H1 (cell line): ENCODE data around the gene MTCL3.

ENCODE experiments used
- CTCF ChIA-PET: fragments of 300-600 bp; sonication (Branson Sonifier 250); formaldehyde crosslinking; loops from one replicate; lab custom pipeline; 2021; ENCODE audit not compliant: partially characterized antibody; lab: Charles Lee
- POLR2A ChIA-PET: fragments of 300-600 bp; sonication (Branson Sonifier 250); formaldehyde crosslinking; loops from one replicate; lab custom pipeline; 2021; ENCODE audit warnings: inconsistent platforms; ENCODE audit not compliant: partially characterized antibody; lab: Charles Lee
- DNase-seq, 2 experiments: peaks; one replicate each; pipeline versions ENCODE4 v3.0.0 to v3.0.0-alpha.2; 2010 to 2022; ENCODE audit warnings: low spot score in 2 of 2, low read depth in 1 of 2, mixed read lengths in 1 of 2
- FAIRE-seq: peaks from 2 replicates; lab custom pipeline; 2011; peaks lifted over from hg19 to GRCh38; lab: Jason Lieb, UNC
- H2AFZ ChIP-seq: 2 replicates; pipeline ENCODE4 v1.8.1; 2012; ENCODE audit warnings: low read length, inconsistent platforms
- H2AK5ac ChIP-seq: 2 replicates; pipeline ENCODE4 v1.6.1; 2013; ENCODE audit warnings: low read depth, low read length
- H2BK120ac ChIP-seq: replicated peaks from 2 replicates; pipeline ENCODE3; 2013; ENCODE audit warnings: low read depth, low read length, inconsistent platforms
- H2BK12ac ChIP-seq: 2 replicates; pipeline ENCODE4 v1.6.1; 2013; ENCODE audit warnings: low read depth, low read length
- H2BK15ac ChIP-seq: 2 replicates; pipeline ENCODE4 v1.6.1; 2013; ENCODE audit warnings: low read length
- H2BK20ac ChIP-seq: 2 replicates; pipeline ENCODE4 v1.6.1; 2013; ENCODE audit warnings: low read length
- H2BK5ac ChIP-seq: 2 replicates; pipeline ENCODE4 v1.6.1; 2013; ENCODE audit warnings: low read depth, low read length
- H3K14ac ChIP-seq: 2 replicates; pipeline ENCODE4 v1.6.1; 2013; ENCODE audit warnings: inconsistent platforms; ENCODE audit not compliant: insufficient read length
- H3K18ac ChIP-seq: 2 replicates; pipeline ENCODE4 v1.6.1; 2013; ENCODE audit warnings: low read length; ENCODE audit errors: extremely low read depth
- H3K23ac ChIP-seq: 2 replicates; pipeline ENCODE4 v1.6.1; 2013; ENCODE audit warnings: inconsistent platforms; ENCODE audit not compliant: insufficient read length
- H3K23me2 ChIP-seq: 2 replicates; pipeline ENCODE4 v1.6.1; 2013; ENCODE audit warnings: low read depth, low read length
- H3K27ac ChIP-seq: 2 replicates; pipeline ENCODE4 v1.6.1; 2011; ENCODE audit warnings: low read depth, low read length, inconsistent platforms
- H3K27me3 ChIP-seq, 4 experiments: replicated peaks in 1 of 4; 1 replicate in 1 of 4; 2 replicates in 3 of 4; pipeline versions ENCODE4 v1.6.1 to v1.8.1; 2011 to 2013; ENCODE audit warnings: low read length in 3 of 4, mild to moderate bottlenecking in 3 of 4, inconsistent platforms in 2 of 4, mixed read lengths in 2 of 4, moderate library complexity in 1 of 4; ENCODE audit not compliant: control insufficient read depth in 3 of 4, insufficient read depth in 3 of 4; ENCODE audit errors: extremely low read depth in 1 of 4
- H3K36me3 ChIP-seq, 4 experiments: 2 replicates each; pipeline versions ENCODE4 v1.6.1 to v1.8.1; 2011 to 2013; ENCODE audit warnings: mild to moderate bottlenecking in 4 of 4, low read length in 3 of 4, moderate library complexity in 2 of 4, control low read depth in 1 of 4, inconsistent platforms in 1 of 4; ENCODE audit not compliant: insufficient read depth in 4 of 4, control insufficient read depth in 2 of 4
- H3K4ac ChIP-seq: replicated peaks from 2 replicates; pipeline ENCODE3; 2013; ENCODE audit warnings: low read length, low read depth, mixed read lengths, inconsistent platforms; ENCODE audit not compliant: insufficient read length
- H3K4me1 ChIP-seq, 4 experiments: replicated peaks in 1 of 4; 1 replicate in 1 of 4; 2 replicates in 3 of 4; pipeline versions ENCODE4 v1.6.1 to v1.8.1; 2011 to 2013; ENCODE audit warnings: low read length in 3 of 4, inconsistent platforms in 2 of 4, mixed read lengths in 1 of 4; ENCODE audit not compliant: insufficient read depth in 4 of 4, control insufficient read depth in 3 of 4
- H3K4me2 ChIP-seq, 2 experiments: 2 replicates each; pipeline versions ENCODE4 v1.6.1 to v1.8.1; 2011 to 2013; ENCODE audit warnings: low read depth in 2 of 2, low read length in 2 of 2, control low read depth in 1 of 2, inconsistent platforms in 1 of 2, mild to moderate bottlenecking in 1 of 2; ENCODE audit not compliant: insufficient read depth in 1 of 2
- H3K4me3 ChIP-seq, 4 experiments: fragments of 200-600, 300-600 bp in 1 of 4; sonication (generic), shearing (Covaris generic), sonication (Bioruptor Twin) in 1 of 4; 2 replicates each; pipeline versions ENCODE4 v1.5.1 to v1.8.1; 2011 to 2016; ENCODE audit warnings: low read length in 4 of 4, low read depth in 3 of 4, control low read depth in 2 of 4, inconsistent platforms in 2 of 4, mild to moderate bottlenecking in 2 of 4, mixed read lengths in 1 of 4, moderate library complexity in 1 of 4; ENCODE audit not compliant: insufficient read depth in 2 of 4; ENCODE audit errors: extremely low read depth in 1 of 4
- H3K56ac ChIP-seq: replicated peaks from 2 replicates; pipeline ENCODE3; 2013; ENCODE audit warnings: low read depth, mild to moderate bottlenecking, mixed read lengths, low read length, inconsistent platforms; ENCODE audit not compliant: insufficient read length
- H3K79me1 ChIP-seq: 2 replicates; pipeline ENCODE4 v1.6.1; 2013; ENCODE audit warnings: low read depth, low read length, control low read depth
- H3K79me2 ChIP-seq, 2 experiments: 2 replicates each; pipeline versions ENCODE4 v1.6.1 to v1.8.1; 2012 to 2013; ENCODE audit warnings: low read length in 2 of 2, mild to moderate bottlenecking in 2 of 2, inconsistent platforms in 1 of 2; ENCODE audit not compliant: insufficient read depth in 2 of 2, control insufficient read depth in 1 of 2
- H3K9ac ChIP-seq, 4 experiments: replicated peaks in 1 of 4; 1 replicate in 1 of 4; 2 replicates in 3 of 4; pipeline versions ENCODE4 v1.6.1 to v1.8.1; 2011 to 2013; ENCODE audit warnings: low read depth in 3 of 4, low read length in 3 of 4, control low read depth in 2 of 4, mild to moderate bottlenecking in 2 of 4, moderate library complexity in 2 of 4, inconsistent platforms in 1 of 4; ENCODE audit errors: extremely low read depth in 1 of 4
- H3K9me3 ChIP-seq, 2 experiments: 2 replicates each; pipeline versions ENCODE4 v1.6.1 to v1.8.1; 2012 to 2013; ENCODE audit warnings: mild to moderate bottlenecking in 2 of 2, moderate library complexity in 2 of 2, control low read depth in 1 of 2, inconsistent platforms in 1 of 2, low read depth in 1 of 2, low read length in 1 of 2, mixed read lengths in 1 of 2; ENCODE audit not compliant: insufficient read depth in 2 of 2
- H4K20me1 ChIP-seq, 2 experiments: replicated peaks in 1 of 2; 2 replicates each; pipeline versions ENCODE3 to v1.8.1; 2011 to 2013; ENCODE audit warnings: inconsistent platforms in 2 of 2, low read length in 2 of 2, mild to moderate bottlenecking in 1 of 2; ENCODE audit not compliant: insufficient read depth in 2 of 2, control insufficient read depth in 1 of 2
- H4K5ac ChIP-seq: 2 replicates; pipeline ENCODE4 v1.6.1; 2013; ENCODE audit warnings: low read length, low read depth, mixed read lengths, inconsistent platforms; ENCODE audit not compliant: insufficient read length
- H4K8ac ChIP-seq: 2 replicates; pipeline ENCODE4 v1.8.0; 2013; ENCODE audit warnings: mild to moderate bottlenecking, moderate library complexity, low read length, inconsistent platforms; ENCODE audit not compliant: insufficient read depth; ENCODE audit errors: extremely low read depth
- H4K91ac ChIP-seq: replicated peaks from 2 replicates; pipeline ENCODE3; 2013; ENCODE audit warnings: low read length, mixed read lengths, inconsistent platforms; ENCODE audit not compliant: insufficient read length
- CBX5 ChIP-seq: fragments of 300-800, 300-1000 bp; sonication (generic); IDR thresholded peaks from 2 replicates; pipeline ENCODE4 v1.7.1; 2016; ENCODE audit warnings: antibody characterized with exemption, low read length, low read depth
- KDM5A ChIP-seq: fragments of 200-600 bp; IDR thresholded peaks from 2 replicates; pipeline ENCODE4 v1.7.1; 2012; ENCODE audit warnings: mild to moderate bottlenecking, low read length, inconsistent platforms, mixed read lengths
- MAFK ChIP-seq: IDR thresholded peaks from 2 replicates; pipeline ENCODE4 v1.6.1; 2012; ENCODE audit warnings: low read depth, mild to moderate bottlenecking, improper control_type of control experiment, low read length
- POLR2A ChIP-seq, 2 experiments: IDR thresholded peaks; 1 replicate in 1 of 2; 2 replicates in 1 of 2; pipeline ENCODE4 v1.6.1; 2011; ENCODE audit warnings: low read depth in 2 of 2, low read length in 2 of 2, mild to moderate bottlenecking in 2 of 2; ENCODE audit errors: control extremely low read depth in 1 of 2
- RBBP5 ChIP-seq: IDR thresholded peaks from 2 replicates; pipeline ENCODE4 v1.7.1; 2012; ENCODE audit warnings: low read depth, mild to moderate bottlenecking, inconsistent platforms, low read length, moderate library complexity, borderline replicate concordance
- SAP30 ChIP-seq: fragments of 300-600 bp; sonication (generic); IDR thresholded peaks from 2 replicates; pipeline ENCODE4 v1.7.1; 2012; ENCODE audit warnings: low read length, moderate library complexity, mild to moderate bottlenecking, inconsistent platforms; ENCODE audit not compliant: insufficient read depth, insufficient replicate concordance
- YY1 ChIP-seq: IDR thresholded peaks from 2 replicates; pipeline ENCODE4 v1.6.1; 2011; ENCODE audit warnings: low read depth, mild to moderate bottlenecking, low read length
- WGBS, 2 experiments: shearing (Covaris generic) in 1 of 2; methylation state at CpG; one replicate each; pipeline versions ENCODE4 v1.1.6 to v1.1.7; 2013 to 2015; ENCODE audit warnings: low lambda C conversion rate in 2 of 2, mixed read lengths in 2 of 2, inconsistent platforms in 1 of 2, low coverage in 1 of 2, missing lambda C conversion rate in 1 of 2; ENCODE audit not compliant: insufficient replicate concordance in 2 of 2, insufficient coverage in 1 of 2, insufficient read length in 1 of 2; ENCODE audit errors: extremely low coverage in 1 of 2, missing lambda C conversion rate in 1 of 2; 5-methylcytosine and 5-hydroxymethylcytosine counted together
- TF ChIP-seq, protein P1 (sequence below): IDR thresholded peaks from 2 replicates; pipeline ENCODE4 v1.6.1; 2012; ENCODE audit warnings: inconsistent platforms

Gene MTCL3

GRCh38 chr6:127477658-127478057 lies 41.5 kb downstream of the MTCL3 start:
- H2AK5ac ChIP-seq, result no peak overlapping the region
- H3K9ac ChIP-seq, result no peak overlapping the region
- no peak overlapping the region for H2AFZ ChIP-seq
- no peak overlapping the region for H2BK20ac ChIP-seq
- no peak overlapping the region for H4K91ac ChIP-seq
- H3K4me1 ChIP-seq, result peaks cover 0 to 9% (median 4%) of the 10 kb centered on the region in 4 experiments; a peak in 5 of 7 replicates
- no peak overlapping the region for H4K8ac ChIP-seq
- no peak overlapping the region for H3K4me2 ChIP-seq
- 76% methylated on average over 1 of the region's 1 CpG; no CpG with 5 or more reads in 1 of the 2 experiments for WGBS, 2 experiments
- H3K9me3 ChIP-seq, result no peaks in the 10 kb centered on the region
- H2BK5ac ChIP-seq, result no peak overlapping the region
- H3K56ac ChIP-seq, result no peak overlapping the region
- no peak overlapping the region for H3K14ac ChIP-seq
- DNase-seq (no peak), FAIRE-seq (no peak)
- H3K23me2 ChIP-seq, result no peaks in the 10 kb centered on the region
- no peaks in the 10 kb centered on the region for H3K79me1 ChIP-seq
- POLR2A ChIA-PET, result no interaction called here
- no peak overlapping the region for H4K5ac ChIP-seq
- no peak overlapping the region for H3K18ac ChIP-seq
- no peaks in the 10 kb centered on the region for H4K20me1 ChIP-seq
- CTCF ChIA-PET, result interaction anchor here (2.7 to 9.1 kb wide), 2 partner anchors 14 to 40 kb away, joined by 9 to 65 read pairs; partner anchors contain the start of gene MTCL3
- H2BK120ac ChIP-seq, result no peak overlapping the region
- H2BK12ac ChIP-seq, result no peak overlapping the region
- no peak overlapping the region for H3K27ac ChIP-seq
- no peak overlapping the region for H3K4me3 ChIP-seq
- H3K27me3 ChIP-seq, result no peaks in the 10 kb centered on the region
- H3K23ac ChIP-seq, result no peak overlapping the region
- H3K4ac ChIP-seq, result no peak overlapping the region
- no peak overlapping the region for H2BK15ac ChIP-seq
- no peak for TF ChIP-seq MAFK
- TF ChIP-seq YY1, result no peak
- TF ChIP-seq, protein P1, sequence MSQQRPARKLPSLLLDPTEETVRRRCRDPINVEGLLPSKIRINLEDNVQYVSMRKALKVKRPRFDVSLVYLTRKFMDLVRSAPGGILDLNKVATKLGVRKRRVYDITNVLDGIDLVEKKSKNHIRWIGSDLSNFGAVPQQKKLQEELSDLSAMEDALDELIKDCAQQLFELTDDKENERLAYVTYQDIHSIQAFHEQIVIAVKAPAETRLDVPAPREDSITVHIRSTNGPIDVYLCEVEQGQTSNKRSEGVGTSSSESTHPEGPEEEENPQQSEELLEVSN, result no peak
- TF ChIP-seq POLR2A (IDR thresholded peaks at IDR 0.05; ENCODE audit: control extremely low read depth in 1 of 2, low read depth in 2 of 2, low read length in 2 of 2), result no peak
- no peak for TF ChIP-seq SAP30
- TF ChIP-seq KDM5A, result no peak
- no peak for TF ChIP-seq CBX5
- TF ChIP-seq RBBP5, result no peak
- peaks cover 0 to 38% (median 22%) of the 10 kb centered on the region in 4 experiments; a peak in 6 of 8 replicates for H3K36me3 ChIP-seq
- H3K79me2 ChIP-seq, result no peaks in the 10 kb centered on the region
